Activated CD8-positive, alpha-beta T cell treated with anti-CD3 and anti-CD28 coated beads, Interleukin-2, amount 10 ng/mL, durations not matched to agents 7 days and 5 days (primary cell): ENCODE data around the gene ARID1B. TPM values are rescaled to one million over a fixed set of nuclear protein-coding genes. Genes with fewer than 3 reads are reported as not detected.

Experiments used
- ATAC-seq: fragments of 150-1000 bp; cut with Tn5 transposase; one replicate; pipeline ENCODE4 v1.10.0; 2021; ENCODE audit warnings: moderate library complexity
- CTCF ChIA-PET: fragments of 350-600 bp; sonication (Branson Sonifier 250); formaldehyde crosslinking; loops from one replicate; lab custom pipeline; 2021; ENCODE audit warnings: antibody characterized with exemption; lab: Charles Lee
- POLR2A ChIA-PET: fragments of 350-600 bp; sonication (Branson Sonifier 250); formaldehyde crosslinking; loops from one replicate; lab custom pipeline; 2021; ENCODE audit warnings: antibody characterized with exemption; lab: Charles Lee
- DNase-seq: peaks from one replicate; pipeline ENCODE4 v3.0.0-alpha.2; 2020
- H3K27ac Mint-ChIP-seq: one replicate; pipeline ENCODE4 v1.8.0; 2021; ENCODE audit warnings: mild to moderate bottlenecking, mixed read lengths
- H3K27me3 Mint-ChIP-seq: one replicate; pipeline ENCODE4 v1.8.0; 2021; ENCODE audit warnings: low read depth, mixed read lengths
- H3K36me3 Mint-ChIP-seq: one replicate; pipeline ENCODE4 v1.8.0; 2021; ENCODE audit warnings: low read depth, mixed read lengths
- H3K4me1 Mint-ChIP-seq: one replicate; pipeline ENCODE4 v1.8.0; 2021; ENCODE audit warnings: low read depth, mixed read lengths
- H3K4me3 Mint-ChIP-seq: one replicate; pipeline ENCODE4 v1.8.0; 2021; ENCODE audit warnings: mild to moderate bottlenecking, mixed read lengths
- H3K9me3 Mint-ChIP-seq: one replicate; pipeline ENCODE4 v1.8.0; 2022; ENCODE audit warnings: mixed read lengths; ENCODE audit not compliant: insufficient read depth
- total RNA-seq, 2 experiments: library from RNA; stranded (reverse); gene quantifications; one replicate each; pipeline ENCODE4 v1.2.3, GENCODE V29; 2021

The ARID1B gene
- total RNA-seq, 2 experiments from 2014 or later = 60.9 to 62.4 TPM

- Mint-ChIP-seq H3K27ac (no peak overlapping the region), H3K36me3 (peaks cover 3% of the 10 kb centered on the region), H3K27me3 (no peaks in the 10 kb centered on the region), H3K9me3 (no peaks in the 10 kb centered on the region), H3K4me3 (no peak overlapping the region), H3K4me1 (no peaks in the 10 kb centered on the region)
- ChIA-PET CTCF (interaction anchor here (0.6 to 4.6 kb wide), 16 partner anchors 8 to 968 kb away, joined by 3 to 45 read pairs (median 4); no protein-coding TSS in a partner anchor), POLR2A (no interaction called here)
- DNase-seq (no peak), ATAC-seq (no peak)
Observed at GRCh38 chr6:157046776-157047175, 269.6 kb downstream of the ARID1B start.

- H3K27ac Mint-ChIP-seq = no peak overlapping the region
- no peak overlapping the region for H3K4me3 Mint-ChIP-seq
- H3K4me1 Mint-ChIP-seq = no peaks in the 10 kb centered on the region
- DNase-seq (no peak), ATAC-seq (no peak)
- POLR2A ChIA-PET = no interaction called here
- CTCF ChIA-PET = interaction anchor here (0.6 to 2.0 kb wide), 4 partner anchors 10 to 109 kb away, joined by 3 to 10 read pairs (median 6); no protein-coding TSS in a partner anchor
- H3K36me3 Mint-ChIP-seq = peaks cover 3% of the 10 kb centered on the region
- no peaks in the 10 kb centered on the region for H3K27me3 Mint-ChIP-seq
- H3K9me3 Mint-ChIP-seq = no peaks in the 10 kb centered on the region
Observed at GRCh38 chr6:157047328-157047727, 270.1 kb downstream of the ARID1B start.

DNA sequence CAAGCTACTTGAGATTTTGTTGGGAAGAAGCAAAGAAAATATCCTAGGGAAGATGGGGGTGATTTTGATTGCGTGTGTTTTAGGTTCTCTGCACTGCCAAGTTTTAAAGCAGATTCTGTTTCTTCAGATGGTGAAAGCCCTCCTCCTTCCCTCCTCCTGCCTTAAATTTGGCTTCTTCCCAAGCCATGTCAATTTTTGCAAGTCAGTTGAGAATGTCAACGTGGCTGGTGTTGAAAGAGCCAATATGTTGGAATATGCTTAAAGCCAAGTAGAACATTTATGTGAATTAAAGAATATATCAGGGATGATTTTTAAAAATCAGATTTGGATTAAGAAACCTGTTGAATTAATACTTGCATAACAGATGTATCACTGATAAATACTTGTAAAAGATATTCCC, 270.8 kb downstream of the ARID1B start:
- POLR2A ChIA-PET = no interaction called here
- DNase-seq = no peak
- Mint-ChIP-seq H3K36me3 (peaks cover 3% of the 10 kb centered on the region), H3K27me3 (no peaks in the 10 kb centered on the region), H3K9me3 (no peaks in the 10 kb centered on the region), H3K27ac (no peak overlapping the region), H3K4me3 (no peak overlapping the region), H3K4me1 (no peaks in the 10 kb centered on the region)
- no peak for ATAC-seq
- CTCF ChIA-PET = no interaction called here

DNA sequence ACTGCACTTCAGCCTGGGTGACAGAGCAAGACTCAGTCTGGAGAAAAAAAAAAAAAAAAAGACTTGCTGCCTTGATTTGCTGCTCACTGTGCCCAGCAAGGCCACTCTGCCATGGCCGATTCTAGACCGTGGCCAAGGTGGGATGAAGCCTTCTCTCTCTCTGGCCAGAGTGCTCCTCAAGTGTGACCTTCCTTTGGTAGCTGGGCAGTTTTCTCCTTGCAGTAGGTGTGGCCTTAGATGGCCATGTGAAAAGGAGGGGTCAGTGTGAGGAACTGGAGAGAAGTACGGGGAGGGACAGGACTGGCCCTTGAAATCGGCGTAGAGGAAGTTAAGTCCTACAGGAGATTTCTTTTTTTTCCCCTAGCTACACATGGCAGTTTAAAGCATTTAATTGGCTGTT, 272.0 kb downstream of the ARID1B start:
- ChIA-PET CTCF (no interaction called here), POLR2A (no interaction called here)
- Mint-ChIP-seq H3K4me1 (peaks cover 3% of the 10 kb centered on the region), H3K36me3 (peaks cover 3% of the 10 kb centered on the region), H3K9me3 (no peaks in the 10 kb centered on the region), H3K4me3 (no peak overlapping the region), H3K27me3 (no peaks in the 10 kb centered on the region), H3K27ac (no peak overlapping the region)
- ATAC-seq (no peak), DNase-seq (no peak)

GRCh38 chr6:157050537-157051265, 273.5 kb downstream of the ARID1B start:
- Mint-ChIP-seq H3K9me3 (no peaks in the 10 kb centered on the region), H3K27ac (no peak overlapping the region)

GRCh38 chr6:157054531-157054979, 277.4 kb downstream of the ARID1B start:
- ATAC-seq (peak; percentile 95), DNase-seq (peak; percentile 67)
- Mint-ChIP-seq H3K4me1 (peaks cover 34% of the 10 kb centered on the region), H3K27me3 (no peaks in the 10 kb centered on the region), H3K4me3 (peak overlapping the region; percentile 48), H3K36me3 (peaks cover 23% of the 10 kb centered on the region), H3K9me3 (no peaks in the 10 kb centered on the region), H3K27ac (peak overlapping the region; percentile 96)
- ChIA-PET POLR2A (interaction anchor here (0.7 to 2.4 kb wide), 5 partner anchors 13 to 1888 kb away, joined by 3 to 13 read pairs (median 4); no protein-coding TSS in a partner anchor), CTCF (interaction anchor here (0.7 to 2.5 kb wide), 9 partner anchors 9 to 130 kb away, joined by 3 to 17 read pairs (median 4); no protein-coding TSS in a partner anchor)

More at GRCh38 chr6:157050537-157051265, 273.5 kb downstream of the ARID1B start:
- Mint-ChIP-seq H3K4me3 (no peak overlapping the region), H3K4me1 (peaks cover 19% of the 10 kb centered on the region), H3K27me3 (no peaks in the 10 kb centered on the region), H3K36me3 (peaks cover 11% of the 10 kb centered on the region)
- CTCF ChIA-PET = no interaction called here
- DNase-seq = no peak
- POLR2A ChIA-PET = interaction anchor here (1.4 kb wide), 1 partner anchor 29 kb away, joined by 4 read pairs; no protein-coding TSS in a partner anchor
- ATAC-seq = no peak

DNA sequence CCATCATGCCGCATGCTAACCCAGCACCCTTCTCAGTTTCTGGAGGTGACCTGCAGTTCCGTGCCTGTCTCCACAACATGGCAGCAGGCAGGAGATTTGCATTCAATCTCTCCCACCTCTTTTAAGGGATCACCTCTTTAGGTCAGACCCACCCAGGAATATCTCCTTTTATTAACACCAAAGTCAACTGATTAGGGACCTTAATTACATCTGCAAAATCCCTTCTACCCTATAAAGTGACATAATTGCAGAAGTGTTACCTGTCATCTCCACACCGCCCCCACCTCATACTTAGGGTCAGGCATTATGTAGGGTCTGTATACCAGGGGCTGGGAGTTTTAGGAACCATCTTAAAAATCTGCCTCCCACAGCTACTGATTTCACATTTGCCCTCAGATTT, 278.7 kb downstream of the ARID1B start:
- H3K27ac Mint-ChIP-seq = peak overlapping the region; percentile 96
- H3K4me3 Mint-ChIP-seq = no peak overlapping the region
- no peak for DNase-seq
- H3K9me3 Mint-ChIP-seq = no peaks in the 10 kb centered on the region
- H3K4me1 Mint-ChIP-seq = peaks cover 42% of the 10 kb centered on the region
- CTCF ChIA-PET = interaction anchor here (0.9 to 2.5 kb wide), 6 partner anchors 11 to 270 kb away, joined by 3 to 17 read pairs (median 5); no protein-coding TSS in a partner anchor
- no peak for ATAC-seq
- no peaks in the 10 kb centered on the region for H3K27me3 Mint-ChIP-seq
- POLR2A ChIA-PET = interaction anchor here (1.7 kb wide), 1 partner anchor 12 kb away, joined by 7 read pairs; no protein-coding TSS in a partner anchor
- peaks cover 20% of the 10 kb centered on the region for H3K36me3 Mint-ChIP-seq

DNA sequence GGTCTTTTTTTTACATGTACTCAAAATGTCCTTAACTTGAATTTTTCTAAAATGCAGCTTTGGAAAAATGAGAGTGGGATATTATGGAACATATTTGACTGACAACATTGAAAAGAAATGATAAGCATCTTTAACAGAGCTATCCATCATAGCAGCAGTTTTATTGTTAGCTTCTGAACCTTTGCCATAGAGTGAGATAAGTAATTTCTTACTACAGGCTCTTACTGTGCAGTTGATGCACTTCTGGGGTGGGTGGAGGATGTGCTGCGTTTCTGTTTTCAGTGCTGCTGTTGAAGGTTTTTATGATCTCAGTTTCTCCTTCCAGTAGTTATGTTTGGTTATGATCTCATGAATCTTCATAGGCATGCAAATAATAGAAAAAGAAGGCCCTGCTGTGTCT, 279.1 kb downstream of the ARID1B start:
- no peak for ATAC-seq
- no peak overlapping the region for H3K4me3 Mint-ChIP-seq
- CTCF ChIA-PET = interaction anchor here (1.2 to 2.5 kb wide), 4 partner anchors 11 to 23 kb away, joined by 4 to 17 read pairs (median 8); no protein-coding TSS in a partner anchor

GRCh38 chr6:157058574-157058973, 281.4 kb downstream of the ARID1B start:
- ChIA-PET CTCF (interaction anchor here (1.0 to 1.4 kb wide), 2 partner anchors 13 to 98 kb away, joined by 3 to 7 read pairs; no protein-coding TSS in a partner anchor), POLR2A (no interaction called here)
- no peak for ATAC-seq
- H3K27me3 Mint-ChIP-seq = no peaks in the 10 kb centered on the region
- no peak overlapping the region for H3K27ac Mint-ChIP-seq
- H3K4me1 Mint-ChIP-seq = peaks cover 40% of the 10 kb centered on the region
- peaks cover 20% of the 10 kb centered on the region for H3K36me3 Mint-ChIP-seq
- H3K9me3 Mint-ChIP-seq = no peaks in the 10 kb centered on the region
- H3K4me3 Mint-ChIP-seq = no peak overlapping the region
- DNase-seq = no peak

More for the DNA sequence above, 279.1 kb downstream of the ARID1B start:
- Mint-ChIP-seq H3K9me3 (no peaks in the 10 kb centered on the region), H3K27ac (peak overlapping the region; percentile 96), H3K27me3 (no peaks in the 10 kb centered on the region), H3K36me3 (peaks cover 20% of the 10 kb centered on the region), H3K4me1 (peaks cover 42% of the 10 kb centered on the region)
- POLR2A ChIA-PET = no interaction called here
- no peak for DNase-seq

DNA sequence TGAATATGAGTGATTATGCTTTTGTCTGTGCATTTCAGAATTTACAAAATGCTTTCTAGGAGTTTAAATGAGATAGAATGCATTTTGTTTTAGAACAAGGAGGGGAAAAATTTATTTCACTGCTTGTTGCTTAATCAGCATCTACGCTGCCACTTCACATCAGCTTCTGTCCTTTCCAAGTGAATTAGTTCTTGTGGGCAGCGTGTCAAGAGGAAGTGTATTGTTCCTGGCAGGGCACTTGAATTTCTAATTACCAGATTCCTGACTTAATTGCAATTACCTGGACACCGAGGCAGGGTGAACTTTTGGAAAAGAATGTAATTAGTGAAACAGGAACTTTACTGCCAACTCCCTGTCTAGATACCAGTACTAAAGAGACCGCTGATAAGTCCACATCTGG, 282.6 kb downstream of the ARID1B start:
- H3K9me3 Mint-ChIP-seq = no peaks in the 10 kb centered on the region
- DNase-seq (no peak), ATAC-seq (no peak)
- no peaks in the 10 kb centered on the region for H3K27me3 Mint-ChIP-seq
- POLR2A ChIA-PET = interaction anchor here (0.6 kb wide), 1 partner anchor 21 kb away, joined by 4 read pairs; no protein-coding TSS in a partner anchor
- H3K27ac Mint-ChIP-seq = no peak overlapping the region
- no peak overlapping the region for H3K4me3 Mint-ChIP-seq
- CTCF ChIA-PET = interaction anchor here (1.0 to 1.4 kb wide), 2 partner anchors 14 to 96 kb away, joined by 3 to 7 read pairs; no protein-coding TSS in a partner anchor
- peaks cover 32% of the 10 kb centered on the region for H3K4me1 Mint-ChIP-seq
- peaks cover 19% of the 10 kb centered on the region for H3K36me3 Mint-ChIP-seq

DNA sequence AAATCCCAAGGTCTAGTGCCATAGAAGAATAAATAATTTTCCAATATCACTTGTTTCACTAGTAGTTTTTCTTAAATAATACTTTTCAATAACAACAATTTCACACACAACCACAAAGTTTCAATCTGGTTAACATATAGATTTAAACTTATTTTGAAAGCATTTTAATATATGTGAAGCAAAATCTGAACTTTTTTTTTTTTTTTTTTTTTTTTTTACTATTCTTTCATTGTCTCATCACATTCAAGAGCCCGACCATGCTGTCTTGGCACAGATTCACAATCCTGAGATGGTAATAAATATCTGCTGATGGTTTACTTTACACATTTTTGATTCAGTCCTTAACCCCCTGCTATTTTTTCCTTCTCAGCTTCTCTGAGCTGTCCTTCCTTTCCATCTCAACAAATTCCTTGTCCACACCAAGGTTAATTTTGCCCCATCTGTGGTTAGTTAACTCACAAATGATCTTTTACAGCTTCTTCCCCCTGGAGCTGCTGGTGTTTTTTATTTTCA, 283.3 kb downstream of the ARID1B start:
- H3K36me3 Mint-ChIP-seq = peaks cover 16% of the 10 kb centered on the region
- no peak overlapping the region for H3K27ac Mint-ChIP-seq
- no peaks in the 10 kb centered on the region for H3K9me3 Mint-ChIP-seq
- H3K27me3 Mint-ChIP-seq = no peaks in the 10 kb centered on the region
- no peak for DNase-seq
- no peak overlapping the region for H3K4me3 Mint-ChIP-seq
- CTCF ChIA-PET = interaction anchor here (1.5 to 2.1 kb wide), 2 partner anchors 15 to 26 kb away, joined by 5 to 7 read pairs; no protein-coding TSS in a partner anchor
- POLR2A ChIA-PET = no interaction called here
- ATAC-seq = no peak
- peaks cover 25% of the 10 kb centered on the region for H3K4me1 Mint-ChIP-seq
